Body of pancreas (tissue), 4 donors: ENCODE data around the gene PNPLA5.

Experiments used
- CTCF ChIP-seq, 7 experiments: fragments of 450-650 bp in 4 of 7; fragments of 200-600 bp in 3 of 7; sonication (generic) in 3 of 7; IDR thresholded peaks; one replicate each; pipeline ENCODE4 v1.5.1; 2016 to 2019; ENCODE audit warnings: antibody characterized with exemption in 7 of 7
- POLR2A ChIP-seq, 3 donors: fragments of 450-650 bp; IDR thresholded peaks; one replicate each; pipeline ENCODE4 v1.6.1; 2016; ENCODE audit warnings: antibody characterized with exemption in 3 of 3, mild to moderate bottlenecking in 2 of 3

- TF ChIP-seq POLR2A (IDR thresholded peaks at IDR 0.05) (no peak), CTCF (IDR thresholded peaks at IDR 0.05) (no peak)
Measured at GRCh38 chr22:43829904-43830851, 61.6 kb downstream of the PNPLA5 start.
